ENCODE results near the gene THEM5.

DNA sequence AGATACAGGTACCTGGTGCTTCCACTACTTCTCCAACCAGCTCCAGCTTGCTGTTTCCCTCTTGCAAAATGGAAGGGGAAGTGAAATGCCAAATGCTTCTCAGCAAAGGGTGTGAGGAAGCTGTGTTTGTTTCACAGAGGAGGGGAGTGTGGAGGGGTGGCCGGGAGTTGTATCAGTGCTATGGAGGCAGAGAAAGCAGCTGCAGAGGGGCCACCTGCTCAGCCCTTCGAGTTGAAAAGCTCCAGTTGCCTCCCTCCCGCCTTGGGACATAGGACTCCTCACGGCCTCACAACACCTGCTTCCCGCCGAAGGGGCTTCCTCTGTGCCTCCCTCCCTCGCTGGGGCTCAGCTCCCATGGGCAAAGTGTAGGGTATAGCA is 36.2 kb downstream of the THEM5 start:
- TF ChIP-seq, protein P1, sequence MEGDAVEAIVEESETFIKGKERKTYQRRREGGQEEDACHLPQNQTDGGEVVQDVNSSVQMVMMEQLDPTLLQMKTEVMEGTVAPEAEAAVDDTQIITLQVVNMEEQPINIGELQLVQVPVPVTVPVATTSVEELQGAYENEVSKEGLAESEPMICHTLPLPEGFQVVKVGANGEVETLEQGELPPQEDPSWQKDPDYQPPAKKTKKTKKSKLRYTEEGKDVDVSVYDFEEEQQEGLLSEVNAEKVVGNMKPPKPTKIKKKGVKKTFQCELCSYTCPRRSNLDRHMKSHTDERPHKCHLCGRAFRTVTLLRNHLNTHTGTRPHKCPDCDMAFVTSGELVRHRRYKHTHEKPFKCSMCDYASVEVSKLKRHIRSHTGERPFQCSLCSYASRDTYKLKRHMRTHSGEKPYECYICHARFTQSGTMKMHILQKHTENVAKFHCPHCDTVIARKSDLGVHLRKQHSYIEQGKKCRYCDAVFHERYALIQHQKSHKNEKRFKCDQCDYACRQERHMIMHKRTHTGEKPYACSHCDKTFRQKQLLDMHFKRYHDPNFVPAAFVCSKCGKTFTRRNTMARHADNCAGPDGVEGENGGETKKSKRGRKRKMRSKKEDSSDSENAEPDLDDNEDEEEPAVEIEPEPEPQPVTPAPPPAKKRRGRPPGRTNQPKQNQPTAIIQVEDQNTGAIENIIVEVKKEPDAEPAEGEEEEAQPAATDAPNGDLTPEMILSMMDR (optimal IDR thresholded peaks at IDR 0.05 in 1 of 3, IDR thresholded peaks at IDR 0.05 in 1 of 3, conservative IDR thresholded peaks at IDR 0.05 in 1 of 3; ENCODE audit: extremely low read depth in 1 of 3, insufficient read depth in 2 of 3, low read length in 3 of 3): no peak
- no peak for TF ChIP-seq EZH2 (IDR thresholded peaks at IDR 0.05; ENCODE audit: low read length)
